HepG2 (cell line): Measurements from ENCODE around the gene PXT1. TPM values are rescaled to one million over a fixed set of nuclear protein-coding genes. Genes with fewer than 3 reads are reported as not detected.
A peak's percentile ranks its signal among the peaks of the same experiment; 100 is the strongest.

Experiments
- ATAC-seq: fragments of 200-7000 bp; cut with Tn5 transposase; 3 replicates; pipeline ENCODE4 v1.9.1; 2020; ENCODE audit warnings: mild to moderate bottlenecking, moderate library complexity
- BruUV-seq: library from RNA; stranded (reverse); fragments of 400-500 nt; replicated peaks from 2 replicates; lab custom pipeline; 2021; lab: Mats Ljungman, UMichigan
- CTCF ChIA-PET: fragments of 300-600 bp; formaldehyde crosslinking; extraction: SDS; loops from one replicate; lab custom pipeline; 2021; ENCODE audit warnings: low total read pairs, inconsistent platforms, low intra/inter-chr PET ratio; lab: Yijun Ruan, JAX
- POLR2A ChIA-PET: fragments of 350-600 bp; sonication (Branson Sonifier 250); formaldehyde crosslinking; loops from one replicate; lab custom pipeline; 2020; ENCODE audit warnings: antibody characterized with exemption, inconsistent platforms; lab: Yijun Ruan, JAX
- DNase-seq: peaks from one replicate; pipeline ENCODE4 v3.0.0-alpha.2; 2015; ENCODE audit warnings: low spot score
- FAIRE-seq: peaks from 3 replicates; lab custom pipeline; 2011; peaks lifted over from hg19 to GRCh38; lab: Jason Lieb, UNC
- H2AFZ ChIP-seq: one replicate; pipeline ENCODE4 v1.6.1; 2011; ENCODE audit warnings: low read length, inconsistent platforms
- H3K27ac ChIP-seq: fragments of 300-600 bp; 3 replicates; pipeline ENCODE4 v1.8.0; 2011; ENCODE audit warnings: mixed run types, mild to moderate bottlenecking, mixed read lengths, low read length, inconsistent platforms; ENCODE audit not compliant: insufficient read depth; ENCODE audit errors: extremely low read length
- H3K27me3 ChIP-seq, 2 experiments: fragments of 200-600 bp in 1 of 2; 2 replicates in 1 of 2; 3 replicates in 1 of 2; pipeline versions ENCODE4 v1.6.0 to v1.8.0; 2011; ENCODE audit warnings: low read length in 2 of 2, mild to moderate bottlenecking in 2 of 2, moderate library complexity in 2 of 2, inconsistent platforms in 1 of 2; ENCODE audit not compliant: insufficient read depth in 2 of 2, control insufficient read depth in 1 of 2
- H3K36me3 ChIP-seq, 2 experiments: fragments of 200-600 bp in 1 of 2; replicated peaks in 1 of 2; 2 replicates in 1 of 2; 3 replicates in 1 of 2; pipeline versions ENCODE4 v1.5.1 to v1.8.0; 2011; ENCODE audit warnings: low read length in 2 of 2, inconsistent platforms in 1 of 2; ENCODE audit not compliant: insufficient read depth in 2 of 2, control insufficient read depth in 1 of 2
- H3K4me1 ChIP-seq: 2 replicates; pipeline ENCODE4 v1.5.1; 2012; ENCODE audit warnings: low read length, inconsistent platforms; ENCODE audit not compliant: insufficient read depth
- H3K4me2 ChIP-seq: 2 replicates; pipeline ENCODE4 v1.6.0; 2011; ENCODE audit warnings: low read depth, low read length, inconsistent platforms
- H3K4me3 ChIP-seq, 3 experiments: fragments of 200-600 bp in 1 of 3; sonication (generic), shearing (Covaris generic) in 1 of 3; replicated peaks in 1 of 3; 2 replicates each; pipeline ENCODE4 v1.5.1; 2011 to 2016; ENCODE audit warnings: low read length in 3 of 3, inconsistent platforms in 2 of 3, low read depth in 2 of 3, mild to moderate bottlenecking in 2 of 3, control low read depth in 1 of 3, mixed read lengths in 1 of 3; ENCODE audit not compliant: insufficient read depth in 1 of 3
- H3K79me2 ChIP-seq: one replicate; pipeline ENCODE4 v1.6.1; 2011; ENCODE audit warnings: low read length, inconsistent platforms; ENCODE audit not compliant: insufficient read depth
- H3K9ac ChIP-seq: 2 replicates; pipeline ENCODE4 v1.6.0; 2011; ENCODE audit warnings: mild to moderate bottlenecking, low read depth, low read length, inconsistent platforms; ENCODE audit not compliant: insufficient read depth
- H3K9me3 ChIP-seq: 2 replicates; pipeline ENCODE4 v1.5.1; 2012; ENCODE audit warnings: mild to moderate bottlenecking, low read length
- H4K20me1 ChIP-seq: 2 replicates; pipeline ENCODE4 v1.6.0; 2011; ENCODE audit warnings: inconsistent platforms, mild to moderate bottlenecking, low read length, moderate library complexity; ENCODE audit not compliant: insufficient read depth
- GLI4 ChIP-seq: sonication (generic); formaldehyde crosslinking; IDR thresholded peaks from 2 replicates; pipeline ENCODE4 v1.5.1; 2020; ENCODE audit warnings: missing genetic modification reagents, mild to moderate bottlenecking, moderate library complexity, borderline replicate concordance
- MATR3 ChIP-seq: sonication (generic); formaldehyde crosslinking; IDR thresholded peaks from 2 replicates; pipeline ENCODE4 v1.4.0; 2020; ENCODE audit warnings: missing genetic modification reagents
- RFX1 ChIP-seq: fragments of 450-650 bp; IDR thresholded peaks from 2 replicates; pipeline ENCODE4 v1.6.1; 2017
- YEATS2 ChIP-seq: sonication (generic); formaldehyde crosslinking; IDR thresholded peaks from 2 replicates; pipeline ENCODE4 v1.4.0; 2020; ENCODE audit warnings: missing genetic modification reagents, borderline replicate concordance
- ZBTB7A ChIP-seq: sonication (generic); formaldehyde crosslinking; IDR thresholded peaks from 2 replicates; pipeline ENCODE4 v1.8.0; 2022; ENCODE audit warnings: mild to moderate bottlenecking, missing genetic modification reagents
- ZNF749 ChIP-seq: sonication (generic); formaldehyde crosslinking; IDR thresholded peaks from 2 replicates; pipeline ENCODE4 v1.8.0; 2022; ENCODE audit warnings: mild to moderate bottlenecking, missing genetic modification reagents, moderate library complexity, borderline replicate concordance
- WGBS: methylation state at CpG from one replicate; pipeline ENCODE4 v1.1.6; 2017; ENCODE audit warnings: low lambda C conversion rate; 5-methylcytosine and 5-hydroxymethylcytosine counted together
- in situ Hi-C: cut with HindIII; loops from 2 replicates; pipeline ENCODE4 v1.10.0; 2017; ENCODE audit warnings: low pct_unique_long_range_greater_than_20kb; ENCODE audit not compliant: extremely low pct_ligation_motif_present
- intact Hi-C: fragments of 100-400 bp; cut with micrococcal nuclease; formaldehyde crosslinking; loops from one replicate; pipeline ENCODE4 v1.10.0; 2022; ENCODE audit not compliant: unreplicated experiment
- polyA plus RNA-seq, 8 experiments: library from polyadenylated mRNA; depleted of rRNA in 3 of 8; stranded (reverse) in 7 of 8; unstranded in 1 of 8; fragments of >200 nt; fragmentation: Illumina TruSeq in 4 of 8; extraction: Trizol in 4 of 8; gene quantifications; 2 replicates each; pipeline versions ENCODE4 v1.2.1 to v1.2.3, GENCODE V29; 2011 to 2016; ENCODE audit warnings: low read depth in 4 of 8, missing spikeins in 1 of 8, mixed read lengths in 1 of 8; ENCODE audit not compliant: insufficient read depth in 1 of 8
- total RNA-seq, 5 experiments: library from RNA; depleted of rRNA; stranded (reverse); fragments of >200 nt; fragmentation: Illumina TruSeq; extraction: Trizol; gene quantifications; 2 replicates each; pipeline ENCODE4 v1.2.3, GENCODE V29; 2016; ENCODE audit warnings: low read depth in 1 of 5

The PXT1 gene
- total and polyA plus RNA-seq, 2 of the 13 experiments (the other 11 are each of a cell fraction or from before 2014, with no cell fraction given): 0.04 TPM; not detected in 1

GRCh38 chr6:36345681-36346466, 96.8 kb downstream of the PXT1 start:
- no TSS peak for BruUV-seq
- H3K4me3 ChIP-seq: no peak overlapping the region
- H3K4me2 ChIP-seq: no peak overlapping the region
- ATAC-seq (no peak), DNase-seq (no peak), FAIRE-seq (no peak)
- POLR2A ChIA-PET: no interaction called here
- H3K79me2 ChIP-seq: no peaks in the 10 kb centered on the region
- in situ Hi-C loops: no loop called here
- peaks cover 0 to 9% of the 10 kb centered on the region in 2 experiments; a peak in 3 of 5 replicates for H3K27me3 ChIP-seq
- H3K9me3 ChIP-seq: no peaks in the 10 kb centered on the region
- peaks cover 7% of the 10 kb centered on the region for H3K4me1 ChIP-seq
- CTCF ChIA-PET: no interaction called here
- H4K20me1 ChIP-seq: no peaks in the 10 kb centered on the region
- no peak overlapping the region for H3K27ac ChIP-seq
- intact Hi-C loops: no loop called here
- 0 out of 2 replicates have a peak, but pooled peaks have one; percentile 5 for TF ChIP-seq RFX1
- no peak for TF ChIP-seq GLI4
- no peak overlapping the region for H3K9ac ChIP-seq
- WGBS: 44% methylated on average over 13 of the region's 13 CpGs
- no peak overlapping the region for H2AFZ ChIP-seq
- H3K36me3 ChIP-seq: no peaks in the 10 kb centered on the region

- ChIA-PET CTCF (no interaction called here), POLR2A (no interaction called here)
- in situ Hi-C loops (no loop called here), intact Hi-C loops (no loop called here)
- Histone ChIP-seq H3K27ac (no peak overlapping the region), H3K27me3 (peaks cover 2 to 21% of the 10 kb centered on the region in 2 experiments), H3K4me1 (peaks cover 23% of the 10 kb centered on the region), H4K20me1 (no peaks in the 10 kb centered on the region), H2AFZ (no peak overlapping the region), H3K4me2 (no peak overlapping the region), H3K79me2 (no peaks in the 10 kb centered on the region), H3K9me3 (no peaks in the 10 kb centered on the region), H3K9ac (no peak overlapping the region), H3K36me3 (no peaks in the 10 kb centered on the region), H3K4me3 (no peak overlapping the region)
- FAIRE-seq (no peak), ATAC-seq (no peak), DNase-seq (no peak)
- BruUV-seq: no TSS peak
- TF ChIP-seq YEATS2 (no peak), ZBTB7A (CRISPR knock-in tag) (no peak), MATR3 (CRISPR knock-in tag) (no peak), ZNF749 (CRISPR knock-in tag) (no peak)
- 63% methylated on average over 5 of the region's 5 CpGs for WGBS
These were observed 99.5 kb downstream of the PXT1 start for GRCh38 chr6:36343109-36343680.
